H1 (cell line): Measurements from ENCODE around the gene SH2D2A. TPM values are rescaled to one million over a fixed set of nuclear protein-coding genes. Genes with fewer than 3 reads are reported as not detected.

Source experiments
- CTCF ChIA-PET: fragments of 300-600 bp; sonication (Branson Sonifier 250); formaldehyde crosslinking; loops from one replicate; lab custom pipeline; 2021; ENCODE audit not compliant: partially characterized antibody; lab: Charles Lee
- POLR2A ChIA-PET: fragments of 300-600 bp; sonication (Branson Sonifier 250); formaldehyde crosslinking; loops from one replicate; lab custom pipeline; 2021; ENCODE audit warnings: inconsistent platforms; ENCODE audit not compliant: partially characterized antibody; lab: Charles Lee
- DNase-seq, 2 experiments: peaks; one replicate each; pipeline versions ENCODE4 v3.0.0 to v3.0.0-alpha.2; 2010 to 2022; ENCODE audit warnings: low spot score in 2 of 2, low read depth in 1 of 2, mixed read lengths in 1 of 2
- FAIRE-seq: peaks from 2 replicates; lab custom pipeline; 2011; peaks lifted over from hg19 to GRCh38; lab: Jason Lieb, UNC
- H2AFZ ChIP-seq: 2 replicates; pipeline ENCODE4 v1.8.1; 2012; ENCODE audit warnings: low read length, inconsistent platforms
- H2AK5ac ChIP-seq: 2 replicates; pipeline ENCODE4 v1.6.1; 2013; ENCODE audit warnings: low read depth, low read length
- H2BK120ac ChIP-seq: replicated peaks from 2 replicates; pipeline ENCODE3; 2013; ENCODE audit warnings: low read depth, low read length, inconsistent platforms
- H2BK12ac ChIP-seq: 2 replicates; pipeline ENCODE4 v1.6.1; 2013; ENCODE audit warnings: low read depth, low read length
- H2BK15ac ChIP-seq: 2 replicates; pipeline ENCODE4 v1.6.1; 2013; ENCODE audit warnings: low read length
- H2BK20ac ChIP-seq: 2 replicates; pipeline ENCODE4 v1.6.1; 2013; ENCODE audit warnings: low read length
- H2BK5ac ChIP-seq: 2 replicates; pipeline ENCODE4 v1.6.1; 2013; ENCODE audit warnings: low read depth, low read length
- H3K14ac ChIP-seq: 2 replicates; pipeline ENCODE4 v1.6.1; 2013; ENCODE audit warnings: inconsistent platforms; ENCODE audit not compliant: insufficient read length
- H3K18ac ChIP-seq: 2 replicates; pipeline ENCODE4 v1.6.1; 2013; ENCODE audit warnings: low read length; ENCODE audit errors: extremely low read depth
- H3K23ac ChIP-seq: 2 replicates; pipeline ENCODE4 v1.6.1; 2013; ENCODE audit warnings: inconsistent platforms; ENCODE audit not compliant: insufficient read length
- H3K23me2 ChIP-seq: 2 replicates; pipeline ENCODE4 v1.6.1; 2013; ENCODE audit warnings: low read depth, low read length
- H3K27ac ChIP-seq: 2 replicates; pipeline ENCODE4 v1.6.1; 2011; ENCODE audit warnings: low read depth, low read length, inconsistent platforms
- H3K27me3 ChIP-seq, 4 experiments: replicated peaks in 1 of 4; 1 replicate in 1 of 4; 2 replicates in 3 of 4; pipeline versions ENCODE4 v1.6.1 to v1.8.1; 2011 to 2013; ENCODE audit warnings: low read length in 3 of 4, mild to moderate bottlenecking in 3 of 4, inconsistent platforms in 2 of 4, mixed read lengths in 2 of 4, moderate library complexity in 1 of 4; ENCODE audit not compliant: control insufficient read depth in 3 of 4, insufficient read depth in 3 of 4; ENCODE audit errors: extremely low read depth in 1 of 4
- H3K36me3 ChIP-seq, 4 experiments: 2 replicates each; pipeline versions ENCODE4 v1.6.1 to v1.8.1; 2011 to 2013; ENCODE audit warnings: mild to moderate bottlenecking in 4 of 4, low read length in 3 of 4, moderate library complexity in 2 of 4, control low read depth in 1 of 4, inconsistent platforms in 1 of 4; ENCODE audit not compliant: insufficient read depth in 4 of 4, control insufficient read depth in 2 of 4
- H3K4ac ChIP-seq: replicated peaks from 2 replicates; pipeline ENCODE3; 2013; ENCODE audit warnings: low read length, low read depth, mixed read lengths, inconsistent platforms; ENCODE audit not compliant: insufficient read length
- H3K4me1 ChIP-seq, 4 experiments: replicated peaks in 1 of 4; 1 replicate in 1 of 4; 2 replicates in 3 of 4; pipeline versions ENCODE4 v1.6.1 to v1.8.1; 2011 to 2013; ENCODE audit warnings: low read length in 3 of 4, inconsistent platforms in 2 of 4, mixed read lengths in 1 of 4; ENCODE audit not compliant: insufficient read depth in 4 of 4, control insufficient read depth in 3 of 4
- H3K4me2 ChIP-seq, 2 experiments: 2 replicates each; pipeline versions ENCODE4 v1.6.1 to v1.8.1; 2011 to 2013; ENCODE audit warnings: low read depth in 2 of 2, low read length in 2 of 2, control low read depth in 1 of 2, inconsistent platforms in 1 of 2, mild to moderate bottlenecking in 1 of 2; ENCODE audit not compliant: insufficient read depth in 1 of 2
- H3K4me3 ChIP-seq, 4 experiments: fragments of 200-600, 300-600 bp in 1 of 4; sonication (generic), shearing (Covaris generic), sonication (Bioruptor Twin) in 1 of 4; 2 replicates each; pipeline versions ENCODE4 v1.5.1 to v1.8.1; 2011 to 2016; ENCODE audit warnings: low read length in 4 of 4, low read depth in 3 of 4, control low read depth in 2 of 4, inconsistent platforms in 2 of 4, mild to moderate bottlenecking in 2 of 4, mixed read lengths in 1 of 4, moderate library complexity in 1 of 4; ENCODE audit not compliant: insufficient read depth in 2 of 4; ENCODE audit errors: extremely low read depth in 1 of 4
- H3K56ac ChIP-seq: replicated peaks from 2 replicates; pipeline ENCODE3; 2013; ENCODE audit warnings: low read depth, mild to moderate bottlenecking, mixed read lengths, low read length, inconsistent platforms; ENCODE audit not compliant: insufficient read length
- H3K79me1 ChIP-seq: 2 replicates; pipeline ENCODE4 v1.6.1; 2013; ENCODE audit warnings: low read depth, low read length, control low read depth
- H3K79me2 ChIP-seq, 2 experiments: 2 replicates each; pipeline versions ENCODE4 v1.6.1 to v1.8.1; 2012 to 2013; ENCODE audit warnings: low read length in 2 of 2, mild to moderate bottlenecking in 2 of 2, inconsistent platforms in 1 of 2; ENCODE audit not compliant: insufficient read depth in 2 of 2, control insufficient read depth in 1 of 2
- H3K9ac ChIP-seq, 4 experiments: replicated peaks in 1 of 4; 1 replicate in 1 of 4; 2 replicates in 3 of 4; pipeline versions ENCODE4 v1.6.1 to v1.8.1; 2011 to 2013; ENCODE audit warnings: low read depth in 3 of 4, low read length in 3 of 4, control low read depth in 2 of 4, mild to moderate bottlenecking in 2 of 4, moderate library complexity in 2 of 4, inconsistent platforms in 1 of 4; ENCODE audit errors: extremely low read depth in 1 of 4
- H3K9me3 ChIP-seq, 2 experiments: 2 replicates each; pipeline versions ENCODE4 v1.6.1 to v1.8.1; 2012 to 2013; ENCODE audit warnings: mild to moderate bottlenecking in 2 of 2, moderate library complexity in 2 of 2, control low read depth in 1 of 2, inconsistent platforms in 1 of 2, low read depth in 1 of 2, low read length in 1 of 2, mixed read lengths in 1 of 2; ENCODE audit not compliant: insufficient read depth in 2 of 2
- H4K20me1 ChIP-seq, 2 experiments: replicated peaks in 1 of 2; 2 replicates each; pipeline versions ENCODE3 to v1.8.1; 2011 to 2013; ENCODE audit warnings: inconsistent platforms in 2 of 2, low read length in 2 of 2, mild to moderate bottlenecking in 1 of 2; ENCODE audit not compliant: insufficient read depth in 2 of 2, control insufficient read depth in 1 of 2
- H4K5ac ChIP-seq: 2 replicates; pipeline ENCODE4 v1.6.1; 2013; ENCODE audit warnings: low read length, low read depth, mixed read lengths, inconsistent platforms; ENCODE audit not compliant: insufficient read length
- H4K8ac ChIP-seq: 2 replicates; pipeline ENCODE4 v1.8.0; 2013; ENCODE audit warnings: mild to moderate bottlenecking, moderate library complexity, low read length, inconsistent platforms; ENCODE audit not compliant: insufficient read depth; ENCODE audit errors: extremely low read depth
- H4K91ac ChIP-seq: replicated peaks from 2 replicates; pipeline ENCODE3; 2013; ENCODE audit warnings: low read length, mixed read lengths, inconsistent platforms; ENCODE audit not compliant: insufficient read length
- BCL11A ChIP-seq, 2 experiments: IDR thresholded peaks; one replicate each; pipeline ENCODE4 v1.6.1; 2011; ENCODE audit warnings: low read depth in 2 of 2, low read length in 2 of 2, mild to moderate bottlenecking in 2 of 2
- CHD1 ChIP-seq: IDR thresholded peaks from 2 replicates; pipeline ENCODE4 v1.6.1; 2012; ENCODE audit warnings: low read depth, low read length, improper control_type of control experiment
- EGR1 ChIP-seq: IDR thresholded peaks from 2 replicates; pipeline ENCODE4 v1.6.1; 2011; ENCODE audit warnings: low read depth, low read length, borderline replicate concordance
- EP300 ChIP-seq, 2 experiments: IDR thresholded peaks; 1 replicate in 1 of 2; 2 replicates in 1 of 2; pipeline ENCODE4 v1.6.1; 2011 to 2012; ENCODE audit warnings: low read depth in 2 of 2, low read length in 2 of 2, mild to moderate bottlenecking in 2 of 2, borderline replicate concordance in 1 of 2, inconsistent platforms in 1 of 2, moderate library complexity in 1 of 2
- FOSL1 ChIP-seq: IDR thresholded peaks from 2 replicates; pipeline ENCODE4 v1.6.1; 2011; ENCODE audit warnings: mild to moderate bottlenecking, low read depth, low read length, moderate library complexity; ENCODE audit not compliant: insufficient read depth
- HDAC6 ChIP-seq: IDR thresholded peaks from one replicate; pipeline ENCODE4 v1.7.1; 2012; ENCODE audit warnings: low read depth, mild to moderate bottlenecking, inconsistent platforms, low read length, moderate library complexity
- KDM4A ChIP-seq: IDR thresholded peaks from one replicate; pipeline ENCODE4 v1.7.1; 2012; ENCODE audit warnings: low read depth, mild to moderate bottlenecking, moderate library complexity, low read length, inconsistent platforms; ENCODE audit not compliant: severe bottlenecking
- NANOG ChIP-seq: IDR thresholded peaks from 2 replicates; pipeline ENCODE4 v1.6.1; 2011; ENCODE audit warnings: low read length, low read depth, mild to moderate bottlenecking, inconsistent platforms; ENCODE audit not compliant: insufficient read depth, poor library complexity, severe bottlenecking
- NRF1 ChIP-seq: IDR thresholded peaks from 2 replicates; pipeline ENCODE4 v1.6.1; 2011; ENCODE audit warnings: mild to moderate bottlenecking, low read depth, low read length, improper control_type of control experiment
- PHF8 ChIP-seq: fragments of 200-600 bp; sonication (generic); conservative IDR thresholded peaks from 2 replicates; pipeline ENCODE4 v1.7.1; 2012; ENCODE audit warnings: low read depth, mild to moderate bottlenecking, inconsistent platforms, low read length, moderate library complexity
- WGBS, 2 experiments: shearing (Covaris generic) in 1 of 2; methylation state at CpG; one replicate each; pipeline versions ENCODE4 v1.1.6 to v1.1.7; 2013 to 2015; ENCODE audit warnings: low lambda C conversion rate in 2 of 2, mixed read lengths in 2 of 2, inconsistent platforms in 1 of 2, low coverage in 1 of 2, missing lambda C conversion rate in 1 of 2; ENCODE audit not compliant: insufficient replicate concordance in 2 of 2, insufficient coverage in 1 of 2, insufficient read length in 1 of 2; ENCODE audit errors: extremely low coverage in 1 of 2, missing lambda C conversion rate in 1 of 2; 5-methylcytosine and 5-hydroxymethylcytosine counted together
- polyA plus RNA-seq, 7 experiments: library from polyadenylated mRNA; depleted of rRNA in 3 of 7; stranded (reverse) in 5 of 7; unstranded in 2 of 7; fragments of >200 nt in 5 of 7; fragments of 200-250 nt in 2 of 7; gene quantifications; 1 replicate in 5 of 7; 2 replicates in 1 of 7; 4 replicates in 1 of 7; pipeline versions ENCODE4 v1.2.1 to v1.2.3, GENCODE V29; 2011 to 2013; ENCODE audit warnings: missing spikeins in 2 of 7, mixed read lengths in 2 of 7
- total RNA-seq: library from RNA; stranded (reverse); fragmentation: NEBNext Ultra II Directional; extraction: Animal tissue kit (Norgen Biotek cat#: 25700); gene quantifications from 2 replicates; pipeline ENCODE4 v1.2.1, GENCODE V29; 2021
- TF ChIP-seq, protein P1 (sequence below): IDR thresholded peaks from 2 replicates; pipeline ENCODE4 v1.6.1; 2012; ENCODE audit warnings: inconsistent platforms

The SH2D2A gene
- total and polyA plus RNA-seq, 2 of the 8 experiments (the other 6 are each of a cell fraction or from before 2014, with no cell fraction given): 3.3 to 7.9 TPM

DNA sequence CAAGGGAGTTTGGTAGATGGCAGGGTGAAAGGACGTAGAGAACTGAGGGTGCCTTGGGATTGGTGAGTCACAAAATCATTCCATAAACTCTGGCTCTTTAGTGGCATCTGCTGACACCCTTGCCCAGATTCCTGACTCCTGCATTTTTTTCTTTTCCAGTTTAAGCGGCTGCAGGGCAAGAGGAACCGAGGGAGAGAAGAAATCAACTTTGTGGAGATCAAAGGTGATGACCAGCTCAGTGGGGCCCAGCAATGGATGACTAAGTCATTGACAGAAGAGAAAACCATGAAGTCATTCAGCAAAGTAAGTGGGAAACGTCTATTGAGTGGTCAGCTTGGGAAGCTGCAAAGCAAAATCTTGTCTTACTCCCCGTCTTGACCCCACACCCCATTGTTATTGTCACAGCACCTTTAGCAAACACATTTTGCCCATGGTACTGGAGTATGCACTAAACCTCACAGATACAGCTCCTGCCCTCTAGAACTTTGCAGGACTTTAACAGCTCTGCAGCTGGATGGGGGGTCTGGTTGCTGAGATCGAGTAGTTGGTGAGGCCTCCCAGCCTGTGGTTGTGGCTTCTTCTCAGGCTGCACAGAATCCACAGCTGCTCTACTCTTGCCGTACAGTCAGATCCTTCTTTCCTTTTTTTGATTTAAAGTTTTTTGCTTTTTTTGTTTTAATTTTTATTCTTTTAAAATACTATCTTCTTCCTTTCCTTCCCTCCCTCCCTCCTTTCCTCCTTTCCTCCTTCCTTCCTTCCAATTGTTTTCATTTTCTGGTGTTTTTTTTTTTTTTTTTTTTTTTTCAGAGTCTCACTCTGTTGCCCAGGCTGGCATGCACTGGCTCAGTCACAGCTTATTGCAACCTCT is 21.9 kb downstream of the SH2D2A start:
- no peak overlapping the region for H3K4ac ChIP-seq
- no peaks in the 10 kb centered on the region for H3K27me3 ChIP-seq
- no peak overlapping the region for H2BK15ac ChIP-seq
- H2AK5ac ChIP-seq: no peak overlapping the region
- H3K14ac ChIP-seq: no peak overlapping the region
- H3K27ac ChIP-seq: no peak overlapping the region
- CTCF ChIA-PET: interaction anchor here (0.6 to 31.8 kb wide), 16 partner anchors 8 to 127 kb away, joined by 3 to 491 read pairs (median 8); partner anchors contain the start of genes INSRR, ISG20L2, METTL25B and NTRK1
- H2BK20ac ChIP-seq: no peak overlapping the region
- H3K4me3 ChIP-seq: no peak overlapping the region
- no peak overlapping the region for H4K5ac ChIP-seq
- no peaks in the 10 kb centered on the region for H3K79me2 ChIP-seq
- no peak overlapping the region for H3K23ac ChIP-seq
- no peak overlapping the region for H3K9ac ChIP-seq
- H3K4me2 ChIP-seq: no peak overlapping the region
- peaks cover 28 to 77% (median 63%) of the 10 kb centered on the region in 4 experiments for H3K36me3 ChIP-seq
- POLR2A ChIA-PET: interaction anchor here (1.5 kb wide), 1 partner anchor 10 kb away, joined by 4 read pairs; no protein-coding TSS in a partner anchor
- H3K4me1 ChIP-seq: no peaks in the 10 kb centered on the region
- no peak overlapping the region for H2BK120ac ChIP-seq
- H4K20me1 ChIP-seq: peaks cover 3 to 12% of the 10 kb centered on the region in 2 experiments
- FAIRE-seq (no peak), DNase-seq (no peak)
- H2BK5ac ChIP-seq: no peak overlapping the region
- H4K91ac ChIP-seq: no peak overlapping the region
- no peak overlapping the region for H2AFZ ChIP-seq
- H3K79me1 ChIP-seq: peaks cover 3% of the 10 kb centered on the region
- H3K9me3 ChIP-seq: no peaks in the 10 kb centered on the region
- no peak overlapping the region for H3K18ac ChIP-seq
- H3K56ac ChIP-seq: no peak overlapping the region
- 87% methylated on average over 7 of the region's 7 CpGs; no CpG with 5 or more reads in 1 of the 2 experiments for WGBS, 2 experiments
- H4K8ac ChIP-seq: no peak overlapping the region
- H3K23me2 ChIP-seq: 0 out of 2 replicates have a peak, but pooled peaks cover 2% of the 10 kb centered on the region
- H2BK12ac ChIP-seq: no peak overlapping the region
- TF ChIP-seq, protein P1, sequence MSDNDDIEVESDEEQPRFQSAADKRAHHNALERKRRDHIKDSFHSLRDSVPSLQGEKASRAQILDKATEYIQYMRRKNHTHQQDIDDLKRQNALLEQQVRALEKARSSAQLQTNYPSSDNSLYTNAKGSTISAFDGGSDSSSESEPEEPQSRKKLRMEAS: no peak
- no peak for TF ChIP-seq EGR1
- TF ChIP-seq KDM4A: no peak
- TF ChIP-seq NANOG: no peak
- TF ChIP-seq NRF1: no peak
- no peak for TF ChIP-seq PHF8
- TF ChIP-seq EP300 (IDR thresholded peaks at IDR 0.05; ENCODE audit: borderline replicate concordance in 1 of 2, low read depth in 2 of 2, low read length in 2 of 2): no peak
- no peak for TF ChIP-seq FOSL1
- no peak for TF ChIP-seq CHD1
- no peak for TF ChIP-seq BCL11A (IDR thresholded peaks at IDR 0.05; ENCODE audit: low read depth in 2 of 2, low read length in 2 of 2)
- TF ChIP-seq HDAC6: no peak
